Aorta (tissue), 5 donors: Measurements from ENCODE around the gene CLK3. TPM values are rescaled to one million over a fixed set of nuclear protein-coding genes. Genes with fewer than 3 reads are reported as not detected.

ENCODE experiments used
- ATAC-seq: fragments of 200-7000 bp; cut with Tn5 transposase; one replicate; pipeline ENCODE4 v1.9.1; 2022; ENCODE audit warnings: moderate library complexity; ENCODE audit not compliant: low FRiP score
- DNase-seq, 2 donors: peaks; one replicate each; pipeline ENCODE4 v3.0.0-alpha.2; 2020
- H3K27ac ChIP-seq, 2 donors: one replicate each; pipeline ENCODE4 v1.5.1; 2013; ENCODE audit warnings: low read length in 2 of 2, mild to moderate bottlenecking in 2 of 2, moderate library complexity in 2 of 2, control low read depth in 1 of 2, inconsistent platforms in 1 of 2, low read depth in 1 of 2
- H3K27me3 ChIP-seq, 2 donors: one replicate each; pipeline ENCODE4 v1.6.1; 2013; ENCODE audit warnings: control low read depth in 1 of 2, low read length in 1 of 2, mild to moderate bottlenecking in 1 of 2, moderate library complexity in 1 of 2; ENCODE audit not compliant: insufficient read depth in 2 of 2, control insufficient read depth in 1 of 2
- H3K36me3 ChIP-seq, 2 donors: one replicate each; pipeline ENCODE4 v1.6.1; 2013; ENCODE audit warnings: control low read depth in 1 of 2, low read length in 1 of 2, mild to moderate bottlenecking in 1 of 2; ENCODE audit not compliant: insufficient read depth in 2 of 2, control insufficient read depth in 1 of 2
- H3K4me1 ChIP-seq, 2 donors: one replicate each; pipeline ENCODE4 v1.6.1; 2013; ENCODE audit warnings: low read length in 2 of 2, control low read depth in 1 of 2, mild to moderate bottlenecking in 1 of 2, moderate library complexity in 1 of 2; ENCODE audit not compliant: insufficient read depth in 2 of 2, control insufficient read depth in 1 of 2
- H3K4me3 ChIP-seq, 2 donors: one replicate each; pipeline ENCODE4 v1.5.1; 2013; ENCODE audit warnings: low read length in 2 of 2, control low read depth in 1 of 2, mild to moderate bottlenecking in 1 of 2
- H3K9me3 ChIP-seq: one replicate; pipeline ENCODE4 v1.6.1; 2013; ENCODE audit warnings: mild to moderate bottlenecking, low read length; ENCODE audit not compliant: control insufficient read depth
- WGBS, 2 donors: extraction: QIAGEN DNeasy Blood & Tissue Kit; methylation state at CpG; one replicate each; pipeline ENCODE4 v1.1.7; 2013; 5-methylcytosine and 5-hydroxymethylcytosine counted together
- intact Hi-C, 2 donors: fragments of 100-400 bp; cut with DNase I; formaldehyde crosslinking; loops; one replicate each; pipeline versions ENCODE4 v1.14.2 to v1.15.0; 2022
- polyA plus RNA-seq, 2 donors: library from polyadenylated mRNA; stranded (reverse); fragments of 200-250 nt; gene quantifications; one replicate each; pipeline ENCODE4 v1.2.3, GENCODE V29; 2013
- total RNA-seq, 2 donors: library from RNA; stranded (reverse); fragmentation: NEBNext Ultra II Directional; extraction: Animal tissue kit (Norgen Biotek cat#: 25700); gene quantifications; one replicate each; pipeline ENCODE4 v1.2.1, GENCODE V29; 2021
- donor health status: healthy with polysubstance abuse.
- donor health status: Bipolar disorder and iron deficiency.
- donor health status: DM: no; HTN: no; CAD: no.
- donor health status: DM: no; HTN: no; CAD: no.
- donor health status: DM: yes; HTN: yes; CAD: no.

Gene CLK3
- total and polyA plus RNA-seq, 4 donors: 37.3 to 94.0 (median 68.4) TPM

- no peaks in the 10 kb centered on the region for H3K27me3 ChIP-seq
- ATAC-seq: no peak
- 79 to 80% methylated on average over 21 of the region's 21 CpGs for WGBS, 2 donors
- intact Hi-C loops: no loop called here
- no peaks in the 10 kb centered on the region for H3K9me3 ChIP-seq
- DNase-seq: peak; percentile 36 to 75
- no peaks in the 10 kb centered on the region for H3K4me1 ChIP-seq
- no peak overlapping the region for H3K4me3 ChIP-seq
- no peak overlapping the region for H3K27ac ChIP-seq
- peaks cover 0 to 20% of the 10 kb centered on the region in 2 donors for H3K36me3 ChIP-seq
Observed at GRCh38 chr15:74621936-74622335, 6.3 kb downstream of the CLK3 start.

- Histone ChIP-seq H3K27me3 (no peaks in the 10 kb centered on the region), H3K36me3 (peaks cover 0 to 23% of the 10 kb centered on the region in 2 donors), H3K4me3 (no peak overlapping the region), H3K4me1 (no peaks in the 10 kb centered on the region), H3K27ac (no peak overlapping the region), H3K9me3 (no peaks in the 10 kb centered on the region)
- no peak for ATAC-seq
- intact Hi-C loops: no loop called here
- peak in 1 of 2 donors; percentile 35 for DNase-seq
- WGBS, 2 donors: 77 to 88% methylated on average over 3 of the region's 3 CpGs
Observed at GRCh38 chr15:74622758-74623157, 7.1 kb downstream of the CLK3 start.

GRCh38 chr15:74624020-74624602 is 8.5 kb downstream of the CLK3 start:
- H3K36me3 ChIP-seq: peaks cover 4 to 23% of the 10 kb centered on the region in 2 donors
- ATAC-seq: no peak
- no peaks in the 10 kb centered on the region for H3K27me3 ChIP-seq
- H3K4me1 ChIP-seq: no peaks in the 10 kb centered on the region
- no peak overlapping the region for H3K27ac ChIP-seq
- intact Hi-C loops: no loop called here
- DNase-seq: peak in 1 of 2 donors; percentile 38
- 81 to 85% methylated on average over 7 of the region's 7 CpGs for WGBS, 2 donors
- H3K4me3 ChIP-seq: no peak overlapping the region
- no peaks in the 10 kb centered on the region for H3K9me3 ChIP-seq

- Histone ChIP-seq H3K27ac (no peak overlapping the region), H3K27me3 (no peaks in the 10 kb centered on the region), H3K4me1 (no peaks in the 10 kb centered on the region), H3K9me3 (no peaks in the 10 kb centered on the region), H3K36me3 (peaks cover 4 to 21% of the 10 kb centered on the region in 2 donors), H3K4me3 (no peak overlapping the region)
- intact Hi-C loops: no loop called here
- DNase-seq (no peak), ATAC-seq (no peak)
- 76 to 80% methylated on average over 6 of the region's 6 CpGs for WGBS, 2 donors
Observed at GRCh38 chr15:74625693-74626092, 10.1 kb downstream of the CLK3 start.

GRCh38 chr15:74626336-74626735 is 10.7 kb downstream of the CLK3 start:
- ATAC-seq (no peak), DNase-seq (no peak)
- Histone ChIP-seq H3K27me3 (no peaks in the 10 kb centered on the region), H3K27ac (no peak overlapping the region), H3K36me3 (peaks cover 4 to 21% of the 10 kb centered on the region in 2 donors), H3K4me1 (no peaks in the 10 kb centered on the region), H3K4me3 (no peak overlapping the region), H3K9me3 (no peaks in the 10 kb centered on the region)
- intact Hi-C loops: no loop called here
- 91 to 92% methylated on average over 7 of the region's 7 CpGs for WGBS, 2 donors

- ATAC-seq: no peak
- H3K4me1 ChIP-seq: no peaks in the 10 kb centered on the region
- intact Hi-C loops: no loop called here
- H3K27me3 ChIP-seq: no peaks in the 10 kb centered on the region
- H3K9me3 ChIP-seq: no peaks in the 10 kb centered on the region
- H3K36me3 ChIP-seq: peaks cover 4 to 21% of the 10 kb centered on the region in 2 donors
- no peak overlapping the region for H3K27ac ChIP-seq
- H3K4me3 ChIP-seq: no peak overlapping the region
- 80 to 82% methylated on average over 10 of the region's 10 CpGs for WGBS, 2 donors
- no peak for DNase-seq
Observed at GRCh38 chr15:74626752-74627692, 11.4 kb downstream of the CLK3 start.

GRCh38 chr15:74627766-74628165 is 12.1 kb downstream of the CLK3 start:
- Histone ChIP-seq H3K4me1 (no peaks in the 10 kb centered on the region), H3K27ac (no peak overlapping the region), H3K4me3 (no peak overlapping the region), H3K9me3 (no peaks in the 10 kb centered on the region), H3K36me3 (peaks cover 4 to 20% of the 10 kb centered on the region in 2 donors), H3K27me3 (no peaks in the 10 kb centered on the region)
- ATAC-seq (no peak), DNase-seq (no peak)
- intact Hi-C loops: no loop called here
- 55 to 59% methylated on average over 5 of the region's 5 CpGs for WGBS, 2 donors

- Histone ChIP-seq H3K4me1 (no peaks in the 10 kb centered on the region), H3K9me3 (no peaks in the 10 kb centered on the region)
- 71 to 79% methylated on average over 3 of the region's 3 CpGs for WGBS, 2 donors
Observed at GRCh38 chr15:74628199-74628598, 12.6 kb downstream of the CLK3 start.

More at GRCh38 chr15:74628199-74628598, 12.6 kb downstream of the CLK3 start:
- DNase-seq (no peak), ATAC-seq (no peak)
- Histone ChIP-seq H3K27me3 (no peaks in the 10 kb centered on the region), H3K4me3 (no peak overlapping the region), H3K36me3 (peaks cover 4 to 18% of the 10 kb centered on the region in 2 donors), H3K27ac (no peak overlapping the region)
- intact Hi-C loops: no loop called here
